Erythroblast (primary cell): ENCODE measurements around the gene PCNT.
"Not testable (repeated sequence)": the region's sequence is repeated elsewhere in the genome, so short reads cannot be mapped to it uniquely, and the experiment has no call there.

ENCODE experiments used
- DNase-seq, 2 experiments: peaks; one replicate each; lab custom pipeline; 2025; lab: John Stamatoyannopoulos, UW
- GATA1 ChIP-seq: IDR thresholded peaks from 2 replicates; pipeline ENCODE4 v1.6.1; 2011; ENCODE audit warnings: low read depth, mild to moderate bottlenecking, control low read depth, low read length, moderate library complexity
- POLR2A ChIP-seq: IDR thresholded peaks from 2 replicates; pipeline ENCODE4 v1.6.1; 2011; ENCODE audit warnings: mild to moderate bottlenecking, low read length

Gene PCNT

GRCh38 chr21:46459356-46460112, 135.6 kb downstream of the PCNT start:
- TF ChIP-seq GATA1 = no peak
- TF ChIP-seq POLR2A = no peak
- peak; percentile 52 to 56 for DNase-seq

- TF ChIP-seq POLR2A = no peak
- no peak for TF ChIP-seq GATA1
- no peak for DNase-seq
Observed at GRCh38 chr21:46461909-46462308, 138.0 kb downstream of the PCNT start.

GRCh38 chr21:46465153-46465552, 141.2 kb downstream of the PCNT start:
- DNase-seq = not testable (repeated sequence)

- TF ChIP-seq GATA1 (no peak), POLR2A (no peak)
- DNase-seq = no peak
Observed at GRCh38 chr21:46465651-46466050, 141.7 kb downstream of the PCNT start.

GRCh38 chr21:46468108-46468774, 144.3 kb downstream of the PCNT start:
- TF ChIP-seq POLR2A = no peak
- TF ChIP-seq GATA1 = no peak
- no peak for DNase-seq

GRCh38 chr21:46469275-46469674, 145.3 kb downstream of the PCNT start:
- DNase-seq = no peak
- TF ChIP-seq GATA1 = no peak
- no peak for TF ChIP-seq POLR2A

GRCh38 chr21:46471514-46471913, 147.6 kb downstream of the PCNT start:
- no peak for DNase-seq
- TF ChIP-seq POLR2A (no peak), GATA1 (no peak)

- DNase-seq = no peak
Observed at GRCh38 chr21:46472246-46472645, 148.3 kb downstream of the PCNT start.

GRCh38 chr21:46474382-46474781, 150.4 kb downstream of the PCNT start:
- no peak for TF ChIP-seq GATA1
- TF ChIP-seq POLR2A = no peak
- no peak for DNase-seq

More at GRCh38 chr21:46472246-46472645, 148.3 kb downstream of the PCNT start:
- TF ChIP-seq POLR2A (no peak), GATA1 (no peak)

- DNase-seq = no peak
- no peak for TF ChIP-seq POLR2A
- TF ChIP-seq GATA1 = no peak
Observed at GRCh38 chr21:46475296-46475695, 151.3 kb downstream of the PCNT start.

GRCh38 chr21:46477765-46478164, 153.8 kb downstream of the PCNT start:
- DNase-seq = no peak
- no peak for TF ChIP-seq POLR2A
- no peak for TF ChIP-seq GATA1

GRCh38 chr21:46478910-46479309, 155.0 kb downstream of the PCNT start:
- TF ChIP-seq POLR2A (no peak), GATA1 (no peak)
- DNase-seq = no peak

GRCh38 chr21:46480466-46480865, 156.5 kb downstream of the PCNT start:
- TF ChIP-seq GATA1 (no peak), POLR2A (no peak)

GRCh38 chr21:46482225-46482845, 158.4 kb downstream of the PCNT start:
- TF ChIP-seq GATA1 (no peak), POLR2A (no peak)
- peak in 1 of 2 experiments; percentile 43 for DNase-seq

More at GRCh38 chr21:46480466-46480865, 156.5 kb downstream of the PCNT start:
- no peak for DNase-seq
